ENCODE data around the gene TOLLIP.

- TF ChIP-seq FOXM1 (IDR thresholded peaks at IDR 0.05; ENCODE audit: borderline replicate concordance) (no peak), FOXA1 (IDR thresholded peaks at IDR 0.05) (no peak), SP1 (IDR thresholded peaks at IDR 0.05) (no peak), ELF4 (IDR thresholded peaks at IDR 0.05) (no peak), BHLHE40 (IDR thresholded peaks at IDR 0.05; ENCODE audit: borderline replicate concordance) (no peak), FOXK2 (IDR thresholded peaks at IDR 0.05) (no peak), PKNOX1 (IDR thresholded peaks at IDR 0.05) (no peak), ZNF384 (IDR thresholded peaks at IDR 0.05) (no peak), CTBP1 (IDR thresholded peaks at IDR 0.05; ENCODE audit: borderline replicate concordance) (no peak), L3MBTL2 (conservative IDR thresholded peaks at IDR 0.05) (no peak), SUZ12 (IDR thresholded peaks at IDR 0.05) (no peak), ARNT (IDR thresholded peaks at IDR 0.05) (no peak)
Measured at GRCh38 chr11:1252371-1253102, 56.9 kb downstream of the TOLLIP start.
